Osteoblast (primary cell): ENCODE data around the gene TIMP4. TPM values are rescaled to one million over a fixed set of nuclear protein-coding genes. Genes with fewer than 3 reads are reported as not detected.

ENCODE experiments used
- DNase-seq: peaks from one replicate; pipeline ENCODE4 v3.0.0; 2011; ENCODE audit warnings: low spot score, mixed read lengths; ENCODE audit not compliant: insufficient read length; ENCODE audit errors: missing footprints
- H2AFZ ChIP-seq: 2 replicates; pipeline ENCODE4 v1.6.0; 2011; ENCODE audit warnings: mild to moderate bottlenecking, low read length
- H3K27ac ChIP-seq: 2 replicates; pipeline ENCODE4 v1.5.1; 2011; ENCODE audit warnings: mild to moderate bottlenecking, low read depth, low read length, moderate library complexity
- H3K27me3 ChIP-seq: 2 replicates; pipeline ENCODE4 v1.6.0; 2012; ENCODE audit warnings: mild to moderate bottlenecking, control low read depth, inconsistent platforms, low read length, moderate library complexity; ENCODE audit not compliant: insufficient read depth
- H3K36me3 ChIP-seq: 2 replicates; pipeline ENCODE4 v1.5.1; 2011; ENCODE audit warnings: mild to moderate bottlenecking, low read length, control low read depth, moderate library complexity; ENCODE audit not compliant: insufficient read depth
- H3K4me1 ChIP-seq: 2 replicates; pipeline ENCODE4 v1.5.1; 2011; ENCODE audit warnings: mild to moderate bottlenecking, low read length, control low read depth, moderate library complexity; ENCODE audit not compliant: insufficient read depth
- H3K4me2 ChIP-seq: 2 replicates; pipeline ENCODE4 v1.6.0; 2011; ENCODE audit warnings: mild to moderate bottlenecking, low read length; ENCODE audit not compliant: insufficient read depth
- H3K4me3 ChIP-seq: fragments of 200-600 bp; sonication (generic); 3 replicates; pipeline ENCODE4 v1.5.1; 2012; ENCODE audit warnings: mild to moderate bottlenecking, low read length, inconsistent platforms; ENCODE audit not compliant: insufficient read depth
- H3K79me2 ChIP-seq: 2 replicates; pipeline ENCODE4 v1.6.0; 2012; ENCODE audit warnings: mild to moderate bottlenecking, low read length, control low read depth, inconsistent platforms; ENCODE audit not compliant: insufficient read depth
- H3K9me3 ChIP-seq: 2 replicates; pipeline ENCODE4 v1.5.1; 2011; ENCODE audit warnings: low read depth, low read length, control low read depth
- H4K20me1 ChIP-seq: 2 replicates; pipeline ENCODE4 v1.6.0; 2012; ENCODE audit warnings: mild to moderate bottlenecking, low read length, control low read depth; ENCODE audit not compliant: insufficient read depth
- CTCF ChIP-seq: IDR thresholded peaks from 2 replicates; pipeline ENCODE4 v1.5.1; 2011; ENCODE audit warnings: mild to moderate bottlenecking, low read depth, low read length, moderate library complexity; ENCODE audit errors: extremely low read depth
- total RNA-seq: library from RNA; depleted of rRNA; stranded (reverse); fragments of >200 nt; gene quantifications from 2 replicates; pipeline ENCODE4 v1.2.3, GENCODE V29; 2012

TIMP4 gene
- total RNA-seq, 1 donor = 3.3 TPM

GRCh38 chr3:12127391-12127790, 31.3 kb downstream of the TIMP4 start:
- H4K20me1 ChIP-seq = no peaks in the 10 kb centered on the region
- no peaks in the 10 kb centered on the region for H3K4me1 ChIP-seq
- H2AFZ ChIP-seq = no peak overlapping the region
- H3K4me3 ChIP-seq = no peak overlapping the region
- DNase-seq = no peak
- H3K9me3 ChIP-seq = no peaks in the 10 kb centered on the region
- H3K4me2 ChIP-seq = no peak overlapping the region
- H3K27ac ChIP-seq = no peak overlapping the region
- no peaks in the 10 kb centered on the region for H3K79me2 ChIP-seq
- no peaks in the 10 kb centered on the region for H3K36me3 ChIP-seq
- TF ChIP-seq CTCF = no peak
- peaks cover 32% of the 10 kb centered on the region for H3K27me3 ChIP-seq

- no peaks in the 10 kb centered on the region for H3K4me1 ChIP-seq
- DNase-seq = no peak
- no peak overlapping the region for H3K27ac ChIP-seq
- H3K36me3 ChIP-seq = no peaks in the 10 kb centered on the region
- H2AFZ ChIP-seq = no peak overlapping the region
- H3K4me3 ChIP-seq = no peak overlapping the region
- H3K4me2 ChIP-seq = no peak overlapping the region
- H3K9me3 ChIP-seq = no peaks in the 10 kb centered on the region
- H3K27me3 ChIP-seq = peaks cover 17% of the 10 kb centered on the region
- no peak for TF ChIP-seq CTCF
- no peaks in the 10 kb centered on the region for H4K20me1 ChIP-seq
- H3K79me2 ChIP-seq = no peaks in the 10 kb centered on the region
Observed at GRCh38 chr3:12125772-12126171, 32.9 kb downstream of the TIMP4 start.

GRCh38 chr3:12121466-12121865, 37.2 kb downstream of the TIMP4 start:
- H3K4me2 ChIP-seq = no peak overlapping the region
- H3K36me3 ChIP-seq = no peaks in the 10 kb centered on the region
- no peaks in the 10 kb centered on the region for H3K4me1 ChIP-seq
- DNase-seq = no peak
- no peak overlapping the region for H2AFZ ChIP-seq
- H3K9me3 ChIP-seq = no peaks in the 10 kb centered on the region
- peaks cover 16% of the 10 kb centered on the region for H3K27me3 ChIP-seq
- no peak for TF ChIP-seq CTCF
- no peaks in the 10 kb centered on the region for H4K20me1 ChIP-seq
- no peak overlapping the region for H3K4me3 ChIP-seq
- no peaks in the 10 kb centered on the region for H3K79me2 ChIP-seq
- no peak overlapping the region for H3K27ac ChIP-seq

- no peaks in the 10 kb centered on the region for H3K9me3 ChIP-seq
- no peak for TF ChIP-seq CTCF
- no peaks in the 10 kb centered on the region for H3K4me1 ChIP-seq
- DNase-seq = no peak
- H3K36me3 ChIP-seq = no peaks in the 10 kb centered on the region
- no peak overlapping the region for H3K4me2 ChIP-seq
- H3K79me2 ChIP-seq = no peaks in the 10 kb centered on the region
- H2AFZ ChIP-seq = no peak overlapping the region
- H3K27me3 ChIP-seq = peaks cover 21% of the 10 kb centered on the region
- H4K20me1 ChIP-seq = no peaks in the 10 kb centered on the region
- H3K27ac ChIP-seq = no peak overlapping the region
- H3K4me3 ChIP-seq = no peak overlapping the region
Observed at GRCh38 chr3:12120374-12121140, 38.2 kb downstream of the TIMP4 start.
